ENCODE results near the gene CHST13.

The CHST13 gene

DNA sequence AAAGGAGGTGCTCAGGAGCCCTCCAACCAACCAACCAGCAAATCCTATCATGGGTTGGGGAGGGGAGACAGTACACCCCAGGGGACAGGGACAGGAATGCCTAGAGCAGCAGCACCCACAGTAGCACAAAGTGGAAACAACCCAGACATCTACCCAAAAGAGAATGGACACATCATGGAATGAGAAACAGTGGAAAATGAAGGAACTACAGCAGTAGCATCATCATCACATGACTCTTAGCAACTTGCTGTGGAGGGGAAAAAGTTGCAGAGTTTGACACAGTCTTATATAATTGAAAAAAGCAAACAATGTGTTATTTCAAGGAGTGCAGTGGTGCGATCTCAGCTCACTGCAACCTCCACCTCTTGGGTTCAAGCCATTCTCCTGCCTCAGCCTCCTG, 23.8 kb downstream of the CHST13 start:
- TF ChIP-seq POLR2AphosphoS5 (IDR thresholded peaks at IDR 0.05; ENCODE audit: low read depth, low read length) (no peak), FOXP2 (optimal IDR thresholded peaks at IDR 0.05; ENCODE audit: borderline replicate concordance, extremely low read depth, extremely low read length, insufficient read depth) (no peak), SIN3A (IDR thresholded peaks at IDR 0.05; ENCODE audit: borderline replicate concordance, insufficient read depth, low read length) (no peak), TAF1 (IDR thresholded peaks at IDR 0.05; ENCODE audit: borderline replicate concordance, insufficient read depth, low read length) (no peak)
- TF ChIP-seq, protein P1, sequence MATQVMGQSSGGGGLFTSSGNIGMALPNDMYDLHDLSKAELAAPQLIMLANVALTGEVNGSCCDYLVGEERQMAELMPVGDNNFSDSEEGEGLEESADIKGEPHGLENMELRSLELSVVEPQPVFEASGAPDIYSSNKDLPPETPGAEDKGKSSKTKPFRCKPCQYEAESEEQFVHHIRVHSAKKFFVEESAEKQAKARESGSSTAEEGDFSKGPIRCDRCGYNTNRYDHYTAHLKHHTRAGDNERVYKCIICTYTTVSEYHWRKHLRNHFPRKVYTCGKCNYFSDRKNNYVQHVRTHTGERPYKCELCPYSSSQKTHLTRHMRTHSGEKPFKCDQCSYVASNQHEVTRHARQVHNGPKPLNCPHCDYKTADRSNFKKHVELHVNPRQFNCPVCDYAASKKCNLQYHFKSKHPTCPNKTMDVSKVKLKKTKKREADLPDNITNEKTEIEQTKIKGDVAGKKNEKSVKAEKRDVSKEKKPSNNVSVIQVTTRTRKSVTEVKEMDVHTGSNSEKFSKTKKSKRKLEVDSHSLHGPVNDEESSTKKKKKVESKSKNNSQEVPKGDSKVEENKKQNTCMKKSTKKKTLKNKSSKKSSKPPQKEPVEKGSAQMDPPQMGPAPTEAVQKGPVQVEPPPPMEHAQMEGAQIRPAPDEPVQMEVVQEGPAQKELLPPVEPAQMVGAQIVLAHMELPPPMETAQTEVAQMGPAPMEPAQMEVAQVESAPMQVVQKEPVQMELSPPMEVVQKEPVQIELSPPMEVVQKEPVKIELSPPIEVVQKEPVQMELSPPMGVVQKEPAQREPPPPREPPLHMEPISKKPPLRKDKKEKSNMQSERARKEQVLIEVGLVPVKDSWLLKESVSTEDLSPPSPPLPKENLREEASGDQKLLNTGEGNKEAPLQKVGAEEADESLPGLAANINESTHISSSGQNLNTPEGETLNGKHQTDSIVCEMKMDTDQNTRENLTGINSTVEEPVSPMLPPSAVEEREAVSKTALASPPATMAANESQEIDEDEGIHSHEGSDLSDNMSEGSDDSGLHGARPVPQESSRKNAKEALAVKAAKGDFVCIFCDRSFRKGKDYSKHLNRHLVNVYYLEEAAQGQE (IDR thresholded peaks at IDR 0.05; ENCODE audit: insufficient read depth in 1 of 2, low read depth in 2 of 2, low read length in 2 of 2), result no peak

DNA sequence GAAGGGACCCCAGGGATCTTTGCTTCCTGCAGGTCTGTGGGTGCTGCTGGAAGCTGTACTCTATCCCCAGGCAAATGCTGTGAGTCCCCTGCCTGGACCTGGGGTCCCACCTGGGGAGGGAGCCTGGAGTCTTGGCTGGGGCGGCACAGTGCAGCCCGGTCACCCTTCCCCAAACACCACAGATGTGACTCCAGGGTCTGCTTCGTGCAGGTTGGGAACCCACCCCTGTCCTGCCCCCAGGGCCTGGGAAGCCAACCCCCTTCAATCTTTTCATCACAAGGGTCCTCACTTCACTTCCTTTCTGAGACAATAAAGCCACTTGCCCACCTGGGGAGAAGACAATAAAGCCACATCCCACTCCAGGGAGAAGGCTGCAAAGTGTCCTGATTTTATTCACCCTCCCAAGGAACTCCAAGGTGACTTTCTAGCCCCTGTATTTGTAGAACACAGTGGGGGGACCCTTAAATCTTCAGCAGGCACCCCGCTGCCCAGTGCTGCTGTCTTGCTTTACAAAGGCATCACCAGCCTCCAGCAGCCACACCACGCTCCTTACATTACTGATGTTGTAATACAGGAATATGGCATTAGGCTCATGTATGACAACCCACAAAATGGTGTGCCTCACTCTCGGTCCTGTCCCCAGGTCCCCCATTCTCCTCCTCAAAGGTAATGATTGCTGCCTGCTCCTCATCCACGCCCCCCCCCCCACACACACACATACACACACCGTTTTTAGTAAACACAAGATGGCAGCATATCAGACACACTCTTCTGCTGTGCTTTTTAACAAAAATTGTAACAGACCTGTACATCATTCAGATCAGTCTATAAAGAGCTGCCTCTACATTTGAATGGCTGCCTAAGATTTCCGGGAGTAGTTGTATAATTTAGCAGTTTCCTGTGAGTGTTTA, 24.9 kb downstream of the CHST13 start:
- TF ChIP-seq SIN3A (IDR thresholded peaks at IDR 0.05; ENCODE audit: borderline replicate concordance, insufficient read depth, low read length) (no peak), TAF1 (IDR thresholded peaks at IDR 0.05; ENCODE audit: borderline replicate concordance, insufficient read depth, low read length) (no peak), POLR2AphosphoS5 (IDR thresholded peaks at IDR 0.05; ENCODE audit: low read depth, low read length) (no peak), FOXP2 (optimal IDR thresholded peaks at IDR 0.05; ENCODE audit: borderline replicate concordance, extremely low read depth, extremely low read length, insufficient read depth) (no peak)
- TF ChIP-seq, protein P1 (IDR thresholded peaks at IDR 0.05; ENCODE audit: insufficient read depth in 1 of 2, low read depth in 2 of 2, low read length in 2 of 2), result no peak

DNA sequence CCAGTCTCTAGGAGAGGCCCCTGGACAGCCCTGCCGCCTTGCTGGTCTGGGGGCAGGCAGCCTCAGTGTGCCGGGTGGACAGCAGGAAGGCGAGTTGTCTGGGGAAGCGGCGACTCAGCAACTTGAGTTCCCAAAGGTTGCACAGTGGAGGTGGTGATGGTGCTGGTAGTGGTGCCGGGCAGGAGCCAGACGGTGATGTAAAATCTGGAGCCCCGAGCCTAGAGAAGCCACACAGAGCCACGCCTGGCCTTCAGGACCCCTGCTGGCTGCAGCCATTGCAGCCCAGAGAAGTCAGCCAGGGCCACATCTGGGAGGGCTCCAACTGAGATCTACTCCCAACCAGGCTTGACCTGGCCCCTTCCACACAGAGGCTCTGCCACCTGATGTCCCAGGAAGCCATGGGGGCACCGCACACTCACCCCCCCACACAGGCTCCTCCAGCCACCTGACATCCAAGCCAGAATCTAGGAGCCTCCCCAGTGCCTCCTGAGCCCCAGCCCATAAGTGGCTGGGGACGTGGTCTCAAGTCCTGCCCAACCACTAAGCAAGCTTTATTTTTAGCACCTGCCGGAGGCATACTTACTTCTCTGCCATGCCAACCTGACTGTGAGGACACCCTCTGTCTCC, 26.0 kb downstream of the CHST13 start:
- TF ChIP-seq TAF1 (IDR thresholded peaks at IDR 0.05; ENCODE audit: borderline replicate concordance, insufficient read depth, low read length) (no peak), SIN3A (IDR thresholded peaks at IDR 0.05; ENCODE audit: borderline replicate concordance, insufficient read depth, low read length) (no peak), FOXP2 (optimal IDR thresholded peaks at IDR 0.05; ENCODE audit: borderline replicate concordance, extremely low read depth, extremely low read length, insufficient read depth) (no peak), POLR2AphosphoS5 (IDR thresholded peaks at IDR 0.05; ENCODE audit: low read depth, low read length) (no peak)
- TF ChIP-seq, protein P1 (IDR thresholded peaks at IDR 0.05; ENCODE audit: insufficient read depth in 1 of 2, low read depth in 2 of 2, low read length in 2 of 2), result no peak

DNA sequence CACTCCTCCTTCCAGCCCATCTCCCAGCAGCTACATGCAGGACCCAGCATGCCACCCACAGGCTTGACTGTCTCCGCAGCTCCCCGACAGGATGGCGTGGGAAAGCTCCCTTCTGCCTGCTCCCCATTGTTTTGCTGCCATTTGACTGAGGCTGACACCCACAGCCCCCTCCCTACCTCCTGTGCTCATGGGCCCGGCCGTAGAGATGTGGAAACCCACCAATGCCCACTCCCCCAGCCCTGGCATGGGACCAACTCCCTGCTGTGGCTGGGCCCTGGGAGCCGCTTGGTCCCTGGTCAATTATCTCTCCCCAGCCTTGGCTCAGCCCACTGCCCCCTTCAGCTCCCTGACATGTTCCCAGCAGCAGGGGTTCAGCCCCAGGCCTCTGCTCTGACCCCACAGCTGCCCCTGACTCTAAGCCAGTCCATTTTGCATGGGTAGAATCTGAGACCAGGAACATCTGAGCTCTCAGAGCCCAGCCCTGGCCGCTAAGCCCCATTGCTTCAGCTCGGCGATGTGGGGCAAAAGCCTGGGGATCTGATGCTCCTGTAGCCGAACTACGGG, 26.6 kb downstream of the CHST13 start:
- TF ChIP-seq TAF1 (IDR thresholded peaks at IDR 0.05; ENCODE audit: borderline replicate concordance, insufficient read depth, low read length), result no peak
- no peak for TF ChIP-seq FOXP2 (optimal IDR thresholded peaks at IDR 0.05; ENCODE audit: borderline replicate concordance, extremely low read depth, extremely low read length, insufficient read depth)
- no peak for TF ChIP-seq SIN3A (IDR thresholded peaks at IDR 0.05; ENCODE audit: borderline replicate concordance, insufficient read depth, low read length)
- TF ChIP-seq POLR2AphosphoS5 (IDR thresholded peaks at IDR 0.05; ENCODE audit: low read depth, low read length), result no peak
- TF ChIP-seq, protein P1 (IDR thresholded peaks at IDR 0.05; ENCODE audit: insufficient read depth in 1 of 2, low read depth in 2 of 2, low read length in 2 of 2), result no peak
